ENCODE results near the gene CHP1. TPM values are rescaled to one million over a fixed set of nuclear protein-coding genes. Genes with fewer than 3 reads are reported as not detected.
"Not testable (repeated sequence)": the region's sequence is repeated elsewhere in the genome, so short reads cannot be mapped to it uniquely, and the experiment has no call there.

The CHP1 gene
- total RNA-seq, 2 experiments from 2014 or later, result 43.7 to 45.2 TPM

DNA sequence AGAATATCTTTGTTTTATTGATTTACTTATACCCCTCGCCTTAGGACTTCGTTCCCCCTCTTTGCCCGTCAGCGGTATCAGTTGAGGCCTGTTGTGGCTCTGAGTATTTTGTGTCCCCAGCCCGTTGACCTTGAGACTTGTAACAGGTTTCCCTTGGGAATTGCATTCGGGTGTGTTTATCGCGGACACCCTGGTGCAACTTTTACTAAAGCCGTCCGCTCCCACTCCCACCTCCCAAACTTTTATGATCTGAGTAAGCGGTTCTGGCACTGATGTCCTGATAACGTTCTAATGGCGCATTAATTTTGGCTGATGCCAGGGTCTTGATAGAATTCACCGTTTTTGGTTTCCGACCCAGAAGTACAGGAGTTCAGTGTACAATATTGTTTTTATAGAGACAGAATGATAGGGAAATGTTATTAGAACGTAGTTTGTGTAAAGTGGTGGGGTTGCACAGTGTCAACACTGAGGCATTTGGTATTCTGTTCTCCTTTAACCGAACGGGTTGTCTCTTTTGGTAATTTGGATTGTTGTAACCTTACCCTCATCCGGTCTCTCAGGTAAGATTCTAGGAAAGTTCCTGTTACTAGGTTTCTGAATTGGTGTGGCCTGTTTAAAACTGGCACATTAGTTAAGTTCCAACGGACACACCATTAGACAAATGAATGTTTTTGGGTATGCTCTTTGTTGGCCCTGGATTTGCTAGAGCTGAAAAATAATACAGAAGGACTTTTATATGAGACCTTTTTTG is 53.5 kb downstream of the CHP1 start:
- ChIA-PET POLR2A (interaction anchor here (0.6 kb wide), 1 partner anchor 197 kb away, joined by 3 read pairs; no protein-coding TSS in a partner anchor), CTCF (interaction anchor here (1.2 kb wide), 1 partner anchor 7 kb away, joined by 3 read pairs; no protein-coding TSS in a partner anchor)

DNA sequence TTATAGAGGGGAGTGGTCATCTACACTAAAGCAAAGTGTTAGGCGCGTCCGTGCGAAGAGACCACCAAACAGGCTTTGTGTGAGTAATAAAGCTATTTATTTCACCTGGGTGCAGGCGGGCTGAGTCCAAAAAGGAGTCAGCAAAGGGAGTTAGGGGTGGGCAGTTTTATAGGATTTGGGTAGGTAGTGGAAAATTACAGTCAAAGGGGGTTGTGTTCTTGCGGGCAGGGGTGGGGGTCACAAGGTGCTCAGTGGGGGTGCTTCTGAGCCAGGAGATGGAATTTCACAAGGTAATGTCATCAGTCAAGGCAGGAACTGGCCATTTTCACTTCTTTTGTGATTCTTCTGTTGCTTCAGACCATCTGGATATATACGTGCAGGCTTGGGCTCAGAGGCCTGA is 54.2 kb downstream of the CHP1 start:
- CTCF ChIA-PET, result no interaction called here
- POLR2A ChIA-PET, result interaction anchor here (0.6 kb wide), 1 partner anchor 452 kb away, joined by 3 read pairs; no protein-coding TSS in a partner anchor

DNA sequence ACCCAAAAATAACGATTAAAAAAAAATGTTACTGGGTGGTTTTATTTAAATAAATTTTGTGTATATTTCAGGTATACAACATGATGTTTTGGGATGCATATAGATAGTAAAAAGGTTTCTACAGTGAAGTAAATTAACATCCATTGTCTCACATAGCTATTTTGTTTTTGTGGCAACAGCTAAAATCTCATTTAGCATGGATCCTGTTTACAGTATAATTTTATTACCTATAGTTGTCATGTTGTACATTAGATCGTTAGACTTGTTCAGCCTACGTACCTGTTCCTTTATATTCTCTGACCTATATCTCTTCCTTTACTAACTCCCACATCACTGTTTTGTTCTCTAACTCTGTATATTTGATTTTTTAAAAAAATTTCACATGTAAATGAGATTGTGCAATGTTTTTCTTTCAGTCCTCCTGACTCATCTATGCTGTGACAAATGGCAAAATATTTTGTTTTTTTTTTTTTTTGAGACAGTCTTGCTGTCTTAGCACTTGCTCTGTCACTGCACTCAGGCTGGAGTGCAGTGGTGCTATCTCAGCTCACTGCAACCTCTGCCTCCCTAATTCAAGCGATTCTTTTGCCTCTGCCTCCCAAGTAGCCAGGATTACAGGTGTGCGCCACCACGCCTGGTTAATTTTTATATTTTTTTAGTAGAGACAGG is 55.7 kb downstream of the CHP1 start:
- POLR2A ChIA-PET, result no interaction called here
- CTCF ChIA-PET, result interaction anchor here (0.5 kb wide), 1 partner anchor 204 kb away, joined by 3 read pairs; no protein-coding TSS in a partner anchor

DNA sequence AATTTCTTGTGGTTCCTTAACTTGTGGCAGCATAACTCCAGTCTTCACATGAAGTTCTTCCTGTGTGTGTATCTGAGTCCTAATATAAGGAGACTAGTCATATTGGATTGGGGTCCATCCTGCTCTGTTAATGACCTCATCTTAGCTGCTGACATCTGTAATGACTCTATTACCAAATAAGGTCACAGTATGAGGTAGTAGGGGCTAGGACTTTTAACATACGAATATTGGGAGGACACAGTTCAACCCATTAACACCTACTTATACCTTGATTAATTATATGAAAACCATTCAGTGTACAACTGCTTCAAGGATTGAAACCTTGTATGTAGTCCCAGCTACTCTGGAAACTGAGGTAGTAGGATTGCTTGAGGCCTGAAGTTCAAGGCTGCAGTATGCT is 57.4 kb downstream of the CHP1 start:
- POLR2A ChIA-PET, result interaction anchor here (0.6 kb wide), 1 partner anchor 182 kb away, joined by 5 read pairs; no protein-coding TSS in a partner anchor
- CTCF ChIA-PET, result no interaction called here

DNA sequence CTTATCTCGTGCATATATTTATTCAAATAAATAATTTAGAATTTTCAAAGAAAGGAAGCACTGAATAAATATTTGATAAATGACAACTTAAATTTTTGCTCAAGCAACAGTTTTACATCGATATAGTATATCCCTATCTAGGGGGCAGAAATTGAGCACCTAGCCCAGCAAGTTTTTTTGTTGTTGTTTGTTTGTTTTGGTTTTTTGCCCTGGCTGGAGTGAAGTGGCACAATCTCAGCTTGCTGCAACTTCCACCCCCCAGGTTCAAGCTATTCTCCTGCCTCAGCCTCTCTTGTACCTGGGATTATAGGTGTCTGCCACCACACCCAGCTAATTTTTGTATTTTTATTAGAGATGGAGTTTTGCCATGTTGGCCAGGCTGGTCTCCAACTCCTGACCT is 58.9 kb downstream of the CHP1 start:
- POLR2A ChIA-PET, result no interaction called here
- CTCF ChIA-PET, result no interaction called here

DNA sequence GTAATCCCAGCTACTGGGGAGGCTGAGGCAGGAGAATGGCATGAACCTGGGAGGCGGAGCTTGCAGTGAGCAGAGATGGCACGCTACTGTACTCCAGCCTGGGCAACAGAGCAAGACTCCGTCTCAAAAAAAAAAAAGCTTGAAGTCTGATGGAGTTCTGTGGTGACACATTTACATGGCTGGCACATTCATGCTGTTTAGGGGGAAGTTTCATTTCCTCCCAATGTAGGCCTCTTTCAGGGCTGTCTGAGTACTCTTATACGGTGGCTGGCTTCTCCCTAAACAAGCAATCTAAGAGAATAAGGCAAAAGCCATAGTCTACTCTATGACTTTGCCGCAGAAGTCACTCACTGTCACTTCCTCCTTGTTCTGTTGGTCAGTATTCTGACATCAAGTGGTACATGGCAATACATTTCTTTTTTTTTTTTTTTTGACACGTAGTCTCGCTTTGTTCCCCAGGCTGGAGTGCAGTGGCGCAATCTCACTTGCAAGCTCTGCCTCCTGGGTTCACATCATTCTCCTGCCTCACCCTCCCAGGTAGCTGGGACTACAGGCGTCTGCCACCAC is 60.1 kb downstream of the CHP1 start:
- POLR2A ChIA-PET, result interaction anchor here (0.6 kb wide), 1 partner anchor 37 kb away, joined by 4 read pairs; no protein-coding TSS in a partner anchor
- CTCF ChIA-PET, result interaction anchor here (0.6 to 0.9 kb wide), 2 partner anchors 7 to 339 kb away, joined by 3 to 5 read pairs; partner anchors contain the start of gene CHAC1

DNA sequence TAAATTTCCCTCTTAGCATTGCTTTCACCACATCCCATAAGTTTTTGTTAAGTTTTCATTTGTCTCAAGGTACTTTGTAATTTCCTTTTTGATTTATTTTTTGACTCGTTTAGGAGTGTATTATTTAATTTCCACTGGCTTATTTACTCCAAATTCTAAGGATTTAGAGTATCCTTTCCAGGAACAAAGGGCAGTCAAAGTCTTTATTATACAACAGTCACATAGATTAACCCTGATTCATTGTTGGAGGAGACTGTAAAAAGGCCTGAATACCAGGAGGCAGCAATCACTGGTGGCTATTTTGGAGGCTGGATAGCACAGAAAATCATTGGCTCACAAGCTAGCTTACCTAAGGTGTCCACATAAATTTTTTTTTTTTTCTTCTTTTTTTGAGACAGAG is 61.5 kb downstream of the CHP1 start:
- POLR2A ChIA-PET, result no interaction called here
- CTCF ChIA-PET, result no interaction called here

DNA sequence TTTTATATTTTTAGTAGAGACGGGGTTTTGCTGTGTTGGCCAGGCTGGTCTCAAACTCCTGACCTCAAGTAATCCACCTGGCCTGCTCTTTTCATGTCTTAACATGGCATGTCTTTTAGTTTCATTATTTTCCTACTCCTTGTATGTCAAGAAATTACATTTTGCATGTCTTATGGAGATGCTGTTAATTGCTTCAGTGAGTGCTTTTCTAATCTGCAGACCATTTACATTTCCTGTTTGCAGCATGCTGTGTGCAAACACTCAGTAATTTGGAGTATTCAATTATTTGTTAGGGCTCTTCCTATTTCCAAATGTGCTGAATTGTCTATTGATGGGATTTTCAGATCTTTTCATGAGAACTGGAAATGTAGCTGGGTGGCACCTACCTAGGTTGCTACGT is 70.1 kb downstream of the CHP1 start:
- POLR2A ChIA-PET, CTCF ChIA-PET: not testable (repeated sequence)

DNA sequence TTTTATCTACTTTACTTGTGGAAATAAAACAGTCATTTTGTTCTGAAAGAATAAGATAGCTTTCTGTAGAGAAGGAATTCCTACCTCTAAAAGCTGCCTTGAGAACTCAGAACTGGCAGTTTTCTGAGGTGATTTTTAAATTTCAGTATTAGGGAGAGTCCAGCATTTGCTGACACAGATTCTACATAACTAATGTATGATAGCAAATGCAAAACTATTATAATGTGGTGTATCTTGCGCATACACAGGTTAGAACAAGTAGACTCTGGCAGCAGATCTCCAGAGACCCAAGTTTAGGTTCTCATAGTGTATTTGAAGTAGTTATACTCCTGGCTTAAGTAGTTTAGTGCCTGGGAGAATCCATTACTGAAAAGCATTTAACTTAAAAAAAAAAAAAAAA is 70.5 kb downstream of the CHP1 start:
- ChIA-PET POLR2A (no interaction called here), CTCF (no interaction called here)

DNA sequence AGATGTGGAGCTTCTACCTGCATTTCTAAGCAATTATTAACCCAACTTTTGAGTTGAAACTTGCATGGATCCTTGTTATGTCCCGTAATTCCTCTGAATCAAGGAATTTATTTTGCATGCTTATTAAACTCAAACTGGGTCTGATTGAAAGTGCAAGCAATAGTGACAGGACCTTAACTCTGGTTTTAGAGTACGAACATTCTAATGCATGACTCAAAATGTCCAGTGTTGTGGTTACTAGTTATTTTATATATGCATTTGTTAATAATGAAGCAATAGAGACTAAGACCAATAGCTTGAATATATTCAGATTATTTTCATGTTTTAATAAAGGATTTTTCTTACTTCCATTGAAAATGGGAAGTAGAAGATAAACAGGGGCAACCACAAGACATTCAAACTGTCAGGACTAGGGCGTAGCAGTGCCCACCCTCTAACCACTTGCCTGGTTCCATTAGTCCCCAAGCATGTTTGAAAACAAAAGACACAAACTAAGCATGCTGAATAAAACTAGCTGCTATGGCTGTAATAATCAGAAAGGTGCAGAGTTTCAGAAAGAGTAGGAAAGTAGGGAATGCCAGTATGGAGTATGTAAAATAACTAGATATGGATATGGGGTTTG is 73.2 kb downstream of the CHP1 start:
- CTCF ChIA-PET, result no interaction called here
- POLR2A ChIA-PET, result no interaction called here

DNA sequence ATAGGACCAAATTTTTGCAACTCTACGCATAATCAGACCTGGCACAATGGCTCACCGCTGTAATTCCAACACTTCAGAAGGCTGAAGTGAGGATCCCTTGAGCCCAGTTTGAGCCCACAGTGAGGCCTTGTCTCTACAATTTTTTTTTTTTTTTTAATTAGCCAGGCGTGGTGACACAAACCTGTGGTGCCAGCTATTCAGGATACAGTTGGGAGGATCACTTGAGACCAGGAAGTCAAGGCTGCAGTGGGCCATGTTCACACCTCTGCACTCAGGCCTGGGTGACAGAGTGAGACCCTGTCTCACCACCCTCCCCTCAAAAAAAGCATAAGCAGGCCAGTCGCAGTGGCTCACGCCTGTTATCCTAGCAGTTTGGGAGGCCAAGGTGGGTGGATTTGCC is 76.6 kb downstream of the CHP1 start:
- ChIA-PET POLR2A (interaction anchor here (0.7 kb wide), 1 partner anchor 24 kb away, joined by 3 read pairs; no protein-coding TSS in a partner anchor), CTCF (no interaction called here)

DNA sequence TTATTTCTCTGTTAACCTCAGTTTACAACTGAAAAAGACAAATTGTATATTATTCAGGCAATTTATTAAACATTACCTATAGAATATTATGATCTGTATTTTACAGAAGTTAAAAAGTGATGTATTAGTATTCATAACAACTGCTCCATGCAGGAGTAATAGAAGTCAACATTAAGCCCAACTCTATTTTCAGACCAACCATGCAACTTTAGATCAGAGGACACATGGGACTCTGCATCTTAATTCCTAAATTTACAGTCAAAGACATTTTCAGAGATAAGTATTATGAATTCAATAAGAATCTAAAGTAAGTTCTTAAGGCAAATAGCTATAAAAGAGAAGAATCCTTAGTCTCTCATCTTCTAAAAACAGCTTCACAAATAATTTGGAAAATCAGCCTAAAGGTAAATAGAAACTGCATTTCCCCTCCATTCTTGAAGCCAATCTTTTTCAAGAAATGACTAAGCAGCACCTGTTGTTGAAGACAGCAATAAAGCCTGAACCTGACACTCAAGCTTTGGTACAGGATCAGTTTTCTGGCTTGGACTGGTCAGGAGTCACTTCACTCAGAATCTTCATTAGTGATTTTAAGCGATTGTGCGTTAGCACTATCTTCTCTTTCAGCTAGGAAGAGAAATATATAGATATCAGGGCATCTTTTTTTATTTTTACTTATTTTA is 78.3 kb downstream of the CHP1 start:
- POLR2A ChIA-PET, result interaction anchor here (0.6 kb wide), 1 partner anchor 257 kb away, joined by 12 read pairs; no protein-coding TSS in a partner anchor
- CTCF ChIA-PET, result no interaction called here

DNA sequence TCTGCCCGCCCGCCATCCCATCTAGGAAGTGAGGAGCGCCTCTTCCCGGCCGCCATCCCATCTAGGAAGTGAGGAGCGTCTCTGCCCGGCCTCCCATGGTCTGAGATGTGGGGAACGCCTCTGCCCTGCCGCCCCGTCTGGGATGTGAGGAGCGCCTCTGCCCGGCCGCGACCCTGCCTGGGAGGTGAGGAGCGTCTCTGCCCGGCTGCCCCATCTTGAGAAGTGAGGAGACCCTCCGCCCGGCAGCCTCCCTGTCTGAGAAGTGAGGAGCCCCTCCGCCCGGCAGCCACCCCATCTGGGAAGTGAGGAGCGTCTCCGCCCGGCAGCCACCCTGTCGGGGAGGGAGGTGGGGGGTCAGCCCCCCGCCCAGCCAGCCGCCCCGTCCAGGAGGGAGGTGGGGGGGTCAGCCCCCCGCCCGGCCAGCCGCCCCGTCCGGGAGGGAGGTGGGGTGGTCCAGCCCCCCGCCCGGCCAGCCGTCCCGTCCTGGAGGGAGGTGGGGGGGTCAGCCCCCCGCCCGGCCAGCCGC is 89.8 kb downstream of the CHP1 start:
- CTCF ChIA-PET, POLR2A ChIA-PET: not testable (repeated sequence)

DNA sequence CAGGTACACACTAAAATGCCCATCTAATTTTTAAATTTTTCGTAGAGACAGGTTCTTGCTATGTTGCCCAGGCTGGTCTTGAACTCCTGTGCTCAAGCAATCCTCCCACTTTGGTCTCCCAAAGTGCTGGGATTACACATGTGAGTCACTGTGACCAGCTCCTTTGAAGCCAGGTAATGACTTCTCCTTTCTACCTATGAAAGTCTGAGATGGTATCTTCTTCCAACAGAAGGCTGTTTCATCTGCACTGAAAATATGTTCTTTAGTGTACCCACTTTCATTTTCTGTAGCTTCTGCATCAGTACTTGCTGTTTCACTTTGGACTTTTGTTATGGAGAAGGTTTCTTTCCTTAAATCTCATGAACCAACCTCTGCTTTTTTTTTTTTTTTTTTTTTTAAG is 92.5 kb downstream of the CHP1 start:
- POLR2A ChIA-PET, result interaction anchor here (2.5 kb wide), 1 partner anchor 9 kb away, joined by 10 read pairs; the partner anchor contains the start of genes NUSAP1 and OIP5
- CTCF ChIA-PET, result interaction anchor here (0.7 kb wide), 1 partner anchor 627 kb away, joined by 3 read pairs; no protein-coding TSS in a partner anchor

DNA sequence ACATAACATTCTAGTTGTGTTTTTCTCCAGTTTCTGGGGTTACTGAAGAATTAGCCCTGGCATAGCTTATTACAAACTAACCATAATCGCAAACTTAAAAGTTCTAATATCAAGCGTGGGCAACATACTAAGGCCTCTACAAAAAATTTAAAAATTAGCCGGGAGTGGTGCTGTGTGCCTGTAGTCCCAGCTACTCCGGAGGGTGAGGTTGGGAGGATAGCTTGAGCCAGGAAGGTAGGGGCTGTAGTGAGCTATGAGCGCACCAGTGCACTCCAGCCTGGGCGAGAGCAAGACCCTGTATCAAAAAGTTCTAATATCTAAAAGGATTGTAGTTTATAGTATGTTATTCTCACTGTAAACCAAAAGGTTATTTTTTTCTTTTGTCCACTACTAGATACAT is 100.2 kb downstream of the CHP1 start:
- POLR2A ChIA-PET, result no interaction called here
- CTCF ChIA-PET, result interaction anchor here (1.0 kb wide), 1 partner anchor 48 kb away, joined by 3 read pairs; no protein-coding TSS in a partner anchor

Data from activated CD8-positive, alpha-beta memory T cell treated with anti-CD3 and anti-CD28 coated beads for 36 hours (primary cell).